H7 (cell line): ENCODE results near the gene HYLS1. TPM values are rescaled to one million over a fixed set of nuclear protein-coding genes. Genes with fewer than 3 reads are reported as not detected.

Source experiments
- DNase-seq: peaks from one replicate; pipeline ENCODE4 v3.0.0; 2012
- H3K27me3 ChIP-seq: 2 replicates; pipeline ENCODE4 v1.6.0; 2011; ENCODE audit warnings: mild to moderate bottlenecking, low read length; ENCODE audit not compliant: control insufficient read depth, insufficient read depth
- H3K36me3 ChIP-seq: replicated peaks from 2 replicates; pipeline ENCODE4 v1.5.1; 2011; ENCODE audit warnings: low read length; ENCODE audit not compliant: control insufficient read depth, insufficient read depth
- H3K4me3 ChIP-seq: 2 replicates; pipeline ENCODE4 v1.5.1; 2011; ENCODE audit warnings: low read depth, mild to moderate bottlenecking, control low read depth, low read length, moderate library complexity; ENCODE audit not compliant: insufficient read depth
- total RNA-seq: library from RNA; depleted of rRNA; stranded (reverse); fragments of >200 nt; shearing (Covaris generic); gene quantifications from 2 replicates; pipeline ENCODE4 v1.2.3, GENCODE V29; 2014

Gene HYLS1
- total RNA-seq, 1 experiment from 2014 or later: 11.5 TPM

DNA sequence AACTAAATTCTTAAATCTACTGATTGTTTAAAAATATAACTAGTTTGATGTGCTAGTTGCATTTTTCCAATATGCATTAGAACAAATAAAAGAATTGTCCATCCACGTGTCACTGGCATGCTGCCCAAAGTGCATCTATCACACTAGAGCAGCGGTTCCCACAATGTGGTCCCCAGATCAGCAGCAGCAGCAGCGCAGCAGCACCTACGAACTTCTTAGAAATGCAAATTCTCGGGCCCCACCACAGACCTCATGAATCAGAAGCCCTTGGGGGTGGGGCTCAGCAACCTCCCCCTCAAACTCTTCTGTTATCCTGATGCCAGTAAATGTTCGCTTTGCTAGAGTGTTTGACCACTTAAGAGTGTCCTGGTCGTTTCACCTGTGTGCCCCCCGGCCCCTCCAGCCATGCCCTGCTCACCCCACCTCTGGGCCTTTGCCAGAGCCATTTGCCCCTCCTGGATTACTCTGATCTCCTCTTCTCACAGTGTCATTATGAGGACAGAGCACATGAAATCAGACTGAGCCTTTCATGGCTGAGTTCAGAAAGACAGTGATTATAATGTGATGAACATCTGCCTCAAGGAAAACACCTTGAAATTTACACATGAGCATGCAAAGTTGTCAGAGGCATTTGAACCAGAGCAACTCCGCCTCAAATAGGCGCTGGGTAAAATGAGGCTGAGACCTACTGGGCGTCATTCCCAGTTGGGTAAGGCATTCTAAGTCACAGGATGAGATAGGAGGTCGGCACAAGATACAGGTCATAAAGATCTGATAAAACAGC lies 45.8 kb downstream of the HYLS1 start:
- no peaks in the 10 kb centered on the region for H3K27me3 ChIP-seq
- peak; percentile 67 for DNase-seq
- H3K36me3 ChIP-seq: no peaks in the 10 kb centered on the region
- no peak overlapping the region for H3K4me3 ChIP-seq

DNA sequence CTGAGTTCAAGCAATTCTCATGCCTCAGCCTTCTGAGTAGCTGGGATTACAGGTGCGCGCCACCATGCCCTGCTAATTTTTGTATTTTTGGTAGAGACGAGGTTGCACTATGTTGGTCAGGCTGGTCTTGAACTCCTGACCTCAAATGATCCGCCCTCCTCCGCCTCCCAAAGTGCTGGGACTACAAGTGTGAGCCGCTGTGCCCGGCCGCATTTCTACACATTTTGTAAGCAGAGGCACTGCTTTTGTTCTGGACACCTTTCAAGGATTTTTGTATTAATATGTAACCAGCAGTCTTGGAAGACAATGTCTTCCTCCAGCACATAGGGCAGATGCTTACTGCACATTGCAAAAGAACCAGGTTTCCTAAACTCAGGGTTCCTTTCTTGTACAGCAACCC lies 47.0 kb downstream of the HYLS1 start:
- Histone ChIP-seq H3K36me3 (no peaks in the 10 kb centered on the region), H3K27me3 (no peaks in the 10 kb centered on the region), H3K4me3 (no peak overlapping the region)
- no peak for DNase-seq

DNA sequence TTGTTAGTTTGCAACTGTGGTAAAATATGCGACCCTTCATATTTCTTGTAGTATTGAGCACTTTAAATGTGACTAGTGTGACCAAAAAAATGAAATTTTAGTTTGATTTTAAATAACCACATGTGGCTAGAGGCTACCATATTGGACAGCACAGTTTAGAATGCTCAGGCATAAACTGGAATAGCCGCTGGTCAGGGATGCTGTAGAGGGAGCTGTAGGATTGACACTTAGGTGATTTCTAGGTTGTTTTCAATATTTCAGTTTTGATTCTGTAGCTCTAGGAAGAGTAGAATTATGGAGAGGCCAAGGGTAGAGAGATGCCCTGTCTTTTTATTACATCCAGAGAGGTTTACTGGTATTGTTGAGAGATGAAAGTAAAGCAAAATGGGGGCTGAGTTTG lies 47.6 kb downstream of the HYLS1 start:
- Histone ChIP-seq H3K4me3 (no peak overlapping the region), H3K27me3 (no peaks in the 10 kb centered on the region), H3K36me3 (no peaks in the 10 kb centered on the region)
- no peak for DNase-seq

DNA sequence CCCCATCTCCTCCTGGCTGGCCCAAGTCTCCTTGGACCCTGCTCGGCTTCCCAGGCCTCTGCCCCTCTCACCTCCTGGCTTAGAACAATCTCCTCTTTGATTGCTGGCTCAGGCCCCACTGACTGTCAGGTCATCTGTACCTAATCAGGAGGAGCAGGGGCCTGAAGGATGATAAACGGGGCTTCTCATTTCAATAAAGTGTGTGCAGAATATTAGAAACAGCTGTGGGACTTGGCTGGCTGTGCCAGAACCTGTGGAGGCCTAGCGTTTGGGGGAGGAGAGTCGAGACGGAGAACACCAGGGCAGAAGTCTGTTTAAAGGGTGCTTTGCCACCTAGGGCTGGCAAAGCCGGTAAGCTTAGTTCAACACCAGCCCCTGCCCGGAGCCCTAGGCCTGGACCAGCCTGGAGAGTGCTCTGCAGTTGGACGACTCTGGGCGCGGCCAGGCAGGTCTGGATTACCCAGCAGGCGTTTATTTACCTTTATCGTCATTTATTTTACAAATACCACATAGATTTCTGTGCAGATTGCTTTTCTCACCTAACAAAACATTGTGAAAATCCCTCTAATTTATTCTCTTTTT lies 48.2 kb downstream of the HYLS1 start:
- Histone ChIP-seq H3K4me3 (no peak overlapping the region), H3K36me3 (no peaks in the 10 kb centered on the region), H3K27me3 (no peaks in the 10 kb centered on the region)
- DNase-seq: no peak

DNA sequence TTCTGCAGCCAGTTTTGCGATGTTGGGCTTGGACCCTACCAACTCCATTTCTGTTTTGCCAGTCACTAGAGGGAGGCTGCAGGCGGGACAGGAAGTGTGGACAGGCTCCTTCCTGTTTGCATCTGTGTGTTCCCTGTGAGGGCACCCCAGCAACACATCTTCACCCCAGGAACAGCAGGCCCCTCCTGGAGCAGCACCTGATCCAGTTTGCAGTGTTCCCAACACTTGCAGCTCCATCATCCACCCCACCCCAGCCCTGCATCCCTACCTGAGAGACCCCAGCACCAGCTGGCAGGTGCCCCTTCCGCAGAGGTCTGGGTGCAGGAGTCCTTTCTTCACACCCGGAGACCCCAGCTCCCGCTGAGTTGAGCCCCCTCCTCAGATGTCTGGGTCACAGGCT lies 51.0 kb downstream of the HYLS1 start:
- Histone ChIP-seq H3K4me3 (no peak overlapping the region), H3K36me3 (no peaks in the 10 kb centered on the region), H3K27me3 (no peaks in the 10 kb centered on the region)
- no peak for DNase-seq

DNA sequence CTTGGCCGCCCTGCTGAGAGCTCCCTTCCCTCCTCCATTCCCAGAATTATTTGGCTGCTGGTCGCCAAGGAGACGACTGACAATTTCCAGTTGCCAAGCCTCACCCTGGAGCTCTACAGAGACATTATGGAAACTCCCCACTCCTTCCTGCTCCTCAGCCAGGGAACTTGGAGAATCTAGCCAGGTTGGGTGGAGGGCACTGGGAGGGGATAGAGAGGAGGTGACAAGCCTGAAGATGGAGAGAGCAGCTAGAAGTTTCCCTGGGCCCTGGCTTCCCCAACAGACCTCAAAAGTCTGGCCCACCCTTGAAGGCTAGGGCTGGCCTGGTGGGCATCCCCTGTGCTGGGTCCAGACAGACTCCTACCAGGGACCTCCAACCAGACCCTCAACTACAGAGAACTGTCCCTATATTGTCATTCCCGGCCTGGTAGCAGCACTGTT lies 51.6 kb downstream of the HYLS1 start:
- Histone ChIP-seq H3K27me3 (no peaks in the 10 kb centered on the region), H3K4me3 (no peak overlapping the region), H3K36me3 (no peaks in the 10 kb centered on the region)
- no peak for DNase-seq

DNA sequence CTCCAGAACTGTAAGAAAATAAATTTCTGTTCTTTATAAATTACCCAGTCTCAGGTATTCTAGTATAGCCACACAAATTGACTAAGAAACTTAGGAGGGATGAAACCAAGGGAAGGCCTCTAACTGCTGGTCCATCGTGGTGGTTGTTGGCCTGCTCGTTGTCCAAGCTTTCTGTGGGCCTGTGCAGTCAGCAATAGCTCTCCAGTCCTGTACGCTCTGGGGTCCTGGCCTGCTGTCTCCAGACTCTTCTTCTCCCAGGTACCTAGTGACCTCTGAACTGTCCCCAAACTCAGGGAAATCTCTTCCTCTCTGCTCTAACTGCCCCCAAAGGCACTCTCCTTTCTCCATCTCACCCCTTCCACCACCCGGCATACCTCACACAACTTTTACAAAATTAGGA lies 52.7 kb downstream of the HYLS1 start:
- H3K27me3 ChIP-seq: no peaks in the 10 kb centered on the region
- no peak overlapping the region for H3K4me3 ChIP-seq
- H3K36me3 ChIP-seq: no peaks in the 10 kb centered on the region
- DNase-seq: no peak

DNA sequence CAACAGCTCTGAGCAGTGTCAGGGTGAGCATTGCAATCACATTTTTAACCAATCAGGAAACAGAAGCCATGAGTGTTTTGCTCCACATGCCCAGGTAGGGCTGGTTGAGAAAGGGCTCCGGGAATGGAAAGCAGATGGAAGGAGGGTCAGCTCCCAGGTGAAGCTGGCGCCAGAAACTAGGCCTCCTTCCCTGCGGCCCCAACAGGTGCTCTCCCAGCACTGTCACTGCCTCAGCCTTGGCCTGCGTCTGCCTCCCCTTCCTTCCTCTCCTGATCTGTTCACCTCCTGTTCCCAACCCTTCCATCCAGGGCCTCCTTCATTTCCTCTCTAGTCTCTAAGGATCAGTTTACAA lies 53.8 kb downstream of the HYLS1 start:
- Histone ChIP-seq H3K27me3 (no peaks in the 10 kb centered on the region), H3K4me3 (no peak overlapping the region), H3K36me3 (no peaks in the 10 kb centered on the region)
- DNase-seq: no peak

DNA sequence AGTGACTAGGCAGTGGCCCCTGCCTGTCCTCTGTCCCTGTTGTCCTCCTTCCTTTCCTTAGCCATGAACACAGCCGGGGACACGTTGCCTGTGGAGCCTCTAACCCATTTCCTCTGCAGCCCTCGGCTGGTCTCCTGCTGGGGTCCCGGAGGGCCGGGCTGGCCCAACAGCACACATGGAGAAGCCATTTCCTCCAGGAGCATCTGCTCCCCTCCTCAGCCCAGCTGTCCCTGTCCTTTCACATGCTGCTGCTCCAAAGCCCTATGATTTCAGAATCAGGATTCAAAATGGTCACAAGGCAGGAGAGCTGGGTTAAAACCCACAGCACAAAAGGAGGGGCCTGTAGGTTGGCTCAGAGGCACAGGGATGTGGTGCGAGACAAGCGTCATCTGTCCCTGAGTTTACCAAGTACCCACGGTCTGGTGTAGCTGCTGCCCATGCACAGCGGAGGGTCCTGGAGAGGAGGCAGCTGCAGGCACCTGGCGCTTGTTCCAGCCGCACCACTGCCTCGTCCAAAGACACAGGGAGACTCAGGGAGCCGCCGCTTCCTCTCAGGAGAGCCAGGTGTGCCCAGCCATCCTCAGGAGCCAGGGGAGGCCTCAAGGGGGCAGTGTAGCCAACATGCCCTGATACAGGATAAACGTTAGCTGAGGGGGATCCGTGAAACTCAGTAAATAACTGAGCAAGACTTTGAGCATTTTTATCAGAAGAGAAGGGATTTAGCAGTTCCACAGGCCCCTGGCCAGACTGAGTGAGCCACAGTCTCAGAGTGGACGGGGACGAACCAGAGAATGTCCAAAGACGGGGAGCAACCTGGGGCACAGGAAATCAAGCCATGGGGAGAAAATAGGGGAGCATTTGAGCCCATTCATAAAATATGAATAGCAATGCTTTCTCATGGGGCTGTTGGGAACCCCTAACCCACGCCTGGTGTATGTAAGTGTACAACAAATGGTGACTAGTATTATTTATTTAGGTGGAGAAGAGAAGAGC lies 54.4 kb downstream of the HYLS1 start:
- no peaks in the 10 kb centered on the region for H3K36me3 ChIP-seq
- DNase-seq: peak; percentile 94
- H3K4me3 ChIP-seq: no peak overlapping the region
- no peaks in the 10 kb centered on the region for H3K27me3 ChIP-seq

DNA sequence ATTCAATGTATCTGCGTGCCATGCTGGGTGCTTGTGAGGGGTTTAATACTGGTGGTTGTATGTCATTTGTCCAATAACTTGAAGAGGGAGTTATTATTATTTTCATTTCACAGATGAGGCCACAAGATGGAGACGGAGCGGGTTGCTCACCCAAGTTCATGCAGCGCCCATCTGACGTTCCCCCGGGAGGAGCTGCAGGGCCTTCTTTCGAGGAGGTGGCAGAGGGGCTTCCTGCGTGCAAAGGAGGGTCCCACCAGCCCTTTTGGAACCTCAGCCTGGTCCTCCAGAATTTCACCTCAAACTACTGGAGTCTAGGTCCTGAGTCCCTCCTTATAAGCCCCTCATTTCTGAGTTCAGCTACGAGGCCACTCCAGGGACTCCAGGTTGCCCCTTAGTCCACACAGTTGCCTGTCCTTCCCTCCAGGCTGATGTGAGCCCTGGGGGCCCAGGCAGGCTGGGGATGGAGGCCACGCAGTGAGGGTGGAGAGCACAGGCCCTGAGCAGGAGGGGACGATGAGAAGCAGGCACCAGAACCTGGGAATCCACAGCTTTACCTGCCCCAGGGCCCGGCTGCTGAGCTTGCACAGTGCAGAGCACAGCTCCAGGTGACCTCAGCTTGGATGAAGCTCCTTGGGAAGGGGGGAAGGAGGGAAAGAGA lies 55.4 kb downstream of the HYLS1 start:
- no peaks in the 10 kb centered on the region for H3K27me3 ChIP-seq
- H3K4me3 ChIP-seq: no peak overlapping the region
- H3K36me3 ChIP-seq: no peaks in the 10 kb centered on the region
- no peak for DNase-seq

DNA sequence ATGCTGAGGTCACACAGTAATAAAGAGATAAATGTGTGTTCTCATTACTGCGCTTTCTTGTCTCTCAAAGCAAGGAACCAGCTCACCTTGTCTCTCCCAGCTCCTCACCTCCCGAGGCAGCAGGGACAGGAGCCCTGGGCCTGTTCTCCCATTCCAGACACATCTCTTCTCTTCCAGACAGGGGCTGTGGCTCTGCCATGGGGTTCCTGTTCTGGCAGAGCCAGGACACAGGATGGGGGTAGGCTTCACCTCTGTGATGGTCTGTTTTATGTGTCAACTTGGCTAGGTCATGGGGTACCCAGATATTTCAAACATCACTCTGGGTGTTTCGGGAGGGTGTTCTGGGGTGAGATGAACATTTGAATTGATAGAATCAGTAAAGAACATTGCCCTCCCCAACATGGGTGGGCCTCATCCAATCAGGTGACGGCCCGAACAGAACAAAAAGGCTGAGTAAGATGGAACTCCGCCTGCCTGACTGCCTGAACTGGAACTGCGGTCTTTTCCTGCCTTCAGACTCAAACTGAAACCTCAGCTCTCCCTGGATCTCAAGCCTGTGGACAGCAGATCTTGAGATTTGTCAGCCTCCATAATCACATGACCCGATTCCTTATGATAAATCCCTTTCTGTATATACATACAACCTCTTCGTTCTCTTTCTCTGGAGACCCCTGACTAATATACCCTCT lies 56.3 kb downstream of the HYLS1 start:
- DNase-seq: no peak
- no peaks in the 10 kb centered on the region for H3K36me3 ChIP-seq
- no peaks in the 10 kb centered on the region for H3K27me3 ChIP-seq
- H3K4me3 ChIP-seq: no peak overlapping the region

DNA sequence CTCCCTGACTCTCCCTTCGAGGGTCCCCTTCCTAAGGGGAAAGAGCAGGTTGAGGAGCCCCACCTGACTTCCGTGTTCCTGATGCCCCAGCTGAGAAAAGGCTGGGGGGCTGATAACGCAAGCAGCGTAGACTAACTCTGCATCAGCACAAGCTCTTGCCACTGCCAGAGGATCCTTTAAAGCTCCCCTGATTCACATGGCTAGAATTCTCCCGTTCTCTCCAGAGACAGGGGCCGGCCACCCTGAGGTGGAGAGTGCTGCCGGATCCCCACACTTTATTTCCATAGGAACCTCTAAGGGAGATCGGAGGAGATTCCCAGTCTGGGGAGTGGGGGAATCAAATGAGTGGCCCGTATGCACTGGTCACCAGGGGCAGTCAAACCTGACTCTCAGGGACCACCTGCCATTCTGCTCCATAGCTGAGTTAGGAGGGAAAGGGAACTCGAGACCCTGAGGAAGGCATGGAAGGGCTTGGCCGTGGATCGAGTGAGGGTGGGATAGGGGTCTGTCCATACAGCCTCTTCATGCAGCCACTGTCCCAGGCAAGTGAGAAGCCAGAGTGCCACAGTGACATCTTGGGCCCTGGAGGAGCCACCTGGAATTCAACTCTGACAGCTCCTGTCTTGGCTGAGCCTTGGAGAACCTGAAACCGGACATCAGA lies 57.0 kb downstream of the HYLS1 start:
- DNase-seq: peak; percentile 33
- H3K36me3 ChIP-seq: no peaks in the 10 kb centered on the region
- H3K4me3 ChIP-seq: no peak overlapping the region
- H3K27me3 ChIP-seq: no peaks in the 10 kb centered on the region

DNA sequence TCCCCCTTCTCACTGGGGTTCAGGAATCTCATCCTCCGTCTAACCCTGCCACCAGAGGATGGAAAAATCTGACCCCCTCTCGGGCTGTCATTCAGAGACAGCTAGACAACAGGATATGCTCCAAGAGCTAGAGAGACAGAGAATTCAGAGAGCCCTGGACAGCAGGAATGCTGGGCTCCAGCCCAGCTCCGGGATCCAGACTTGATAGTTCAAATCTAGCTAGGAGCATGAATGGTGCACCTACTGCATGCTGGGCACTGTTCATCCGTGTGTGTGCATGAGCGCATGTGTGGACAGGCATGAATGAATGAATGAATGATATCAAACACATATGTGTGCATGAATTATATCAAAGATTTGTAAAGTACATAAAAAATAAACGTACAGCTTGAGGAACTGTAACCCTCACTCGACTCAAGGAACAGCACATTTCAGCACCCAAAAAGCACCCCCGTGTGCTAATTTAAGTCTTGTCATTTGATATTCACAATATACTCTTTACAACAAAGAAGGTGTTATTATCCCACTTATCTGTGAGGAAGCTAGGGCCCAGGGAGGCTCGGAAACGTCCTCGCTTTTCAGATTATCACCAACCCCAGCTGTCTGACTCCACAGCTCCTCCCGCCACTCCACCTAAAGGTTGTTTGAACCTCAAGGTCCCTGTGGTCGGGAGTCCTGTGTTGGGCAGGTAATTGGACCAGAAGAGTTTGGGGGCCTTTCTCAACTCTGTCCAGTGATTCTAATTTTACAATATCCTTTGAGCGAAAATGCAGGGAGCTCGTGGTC lies 57.7 kb downstream of the HYLS1 start:
- Histone ChIP-seq H3K4me3 (no peak overlapping the region), H3K27me3 (no peaks in the 10 kb centered on the region), H3K36me3 (no peaks in the 10 kb centered on the region)
- no peak for DNase-seq
